ENCODE results near the gene ATP2B1.

DNA sequence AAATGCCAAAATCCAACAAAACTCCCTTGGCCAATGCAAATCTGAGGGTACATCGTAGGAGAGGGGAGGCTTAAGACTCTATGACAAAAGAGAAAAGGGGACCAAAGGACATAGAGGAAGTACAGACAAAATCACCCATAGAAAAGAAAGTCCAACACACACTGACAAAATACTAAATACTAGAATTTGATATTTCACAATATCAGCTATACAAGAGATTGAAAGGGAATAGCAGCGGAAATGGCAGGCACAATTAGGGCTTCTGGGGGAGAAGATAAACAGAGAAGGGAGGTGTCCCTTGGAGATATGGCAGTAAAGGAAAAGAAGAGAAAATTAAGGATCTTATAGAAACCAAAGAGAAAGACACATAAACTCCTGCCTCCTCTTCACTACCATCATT, 29.0 kb downstream of the ATP2B1 start:
- TF ChIP-seq, protein P1, sequence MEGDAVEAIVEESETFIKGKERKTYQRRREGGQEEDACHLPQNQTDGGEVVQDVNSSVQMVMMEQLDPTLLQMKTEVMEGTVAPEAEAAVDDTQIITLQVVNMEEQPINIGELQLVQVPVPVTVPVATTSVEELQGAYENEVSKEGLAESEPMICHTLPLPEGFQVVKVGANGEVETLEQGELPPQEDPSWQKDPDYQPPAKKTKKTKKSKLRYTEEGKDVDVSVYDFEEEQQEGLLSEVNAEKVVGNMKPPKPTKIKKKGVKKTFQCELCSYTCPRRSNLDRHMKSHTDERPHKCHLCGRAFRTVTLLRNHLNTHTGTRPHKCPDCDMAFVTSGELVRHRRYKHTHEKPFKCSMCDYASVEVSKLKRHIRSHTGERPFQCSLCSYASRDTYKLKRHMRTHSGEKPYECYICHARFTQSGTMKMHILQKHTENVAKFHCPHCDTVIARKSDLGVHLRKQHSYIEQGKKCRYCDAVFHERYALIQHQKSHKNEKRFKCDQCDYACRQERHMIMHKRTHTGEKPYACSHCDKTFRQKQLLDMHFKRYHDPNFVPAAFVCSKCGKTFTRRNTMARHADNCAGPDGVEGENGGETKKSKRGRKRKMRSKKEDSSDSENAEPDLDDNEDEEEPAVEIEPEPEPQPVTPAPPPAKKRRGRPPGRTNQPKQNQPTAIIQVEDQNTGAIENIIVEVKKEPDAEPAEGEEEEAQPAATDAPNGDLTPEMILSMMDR (IDR thresholded peaks at IDR 0.05) = no peak
- TF ChIP-seq HOXB13 (CRISPR knock-in tag; IDR thresholded peaks at IDR 0.05; ENCODE audit: low read depth) = no peak
- no peak for TF ChIP-seq TP53 (CRISPR knock-in tag; IDR thresholded peaks at IDR 0.05)
- TF ChIP-seq ZC3H11A (IDR thresholded peaks at IDR 0.05) = no peak
- TF ChIP-seq POLR2A (IDR thresholded peaks at IDR 0.05; ENCODE audit: low read length) = no peak
- TF ChIP-seq, protein P2, sequence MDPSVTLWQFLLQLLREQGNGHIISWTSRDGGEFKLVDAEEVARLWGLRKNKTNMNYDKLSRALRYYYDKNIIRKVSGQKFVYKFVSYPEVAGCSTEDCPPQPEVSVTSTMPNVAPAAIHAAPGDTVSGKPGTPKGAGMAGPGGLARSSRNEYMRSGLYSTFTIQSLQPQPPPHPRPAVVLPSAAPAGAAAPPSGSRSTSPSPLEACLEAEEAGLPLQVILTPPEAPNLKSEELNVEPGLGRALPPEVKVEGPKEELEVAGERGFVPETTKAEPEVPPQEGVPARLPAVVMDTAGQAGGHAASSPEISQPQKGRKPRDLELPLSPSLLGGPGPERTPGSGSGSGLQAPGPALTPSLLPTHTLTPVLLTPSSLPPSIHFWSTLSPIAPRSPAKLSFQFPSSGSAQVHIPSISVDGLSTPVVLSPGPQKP (IDR thresholded peaks at IDR 0.05; ENCODE audit: low read depth, low read length) = no peak
- TF ChIP-seq, protein P3, sequence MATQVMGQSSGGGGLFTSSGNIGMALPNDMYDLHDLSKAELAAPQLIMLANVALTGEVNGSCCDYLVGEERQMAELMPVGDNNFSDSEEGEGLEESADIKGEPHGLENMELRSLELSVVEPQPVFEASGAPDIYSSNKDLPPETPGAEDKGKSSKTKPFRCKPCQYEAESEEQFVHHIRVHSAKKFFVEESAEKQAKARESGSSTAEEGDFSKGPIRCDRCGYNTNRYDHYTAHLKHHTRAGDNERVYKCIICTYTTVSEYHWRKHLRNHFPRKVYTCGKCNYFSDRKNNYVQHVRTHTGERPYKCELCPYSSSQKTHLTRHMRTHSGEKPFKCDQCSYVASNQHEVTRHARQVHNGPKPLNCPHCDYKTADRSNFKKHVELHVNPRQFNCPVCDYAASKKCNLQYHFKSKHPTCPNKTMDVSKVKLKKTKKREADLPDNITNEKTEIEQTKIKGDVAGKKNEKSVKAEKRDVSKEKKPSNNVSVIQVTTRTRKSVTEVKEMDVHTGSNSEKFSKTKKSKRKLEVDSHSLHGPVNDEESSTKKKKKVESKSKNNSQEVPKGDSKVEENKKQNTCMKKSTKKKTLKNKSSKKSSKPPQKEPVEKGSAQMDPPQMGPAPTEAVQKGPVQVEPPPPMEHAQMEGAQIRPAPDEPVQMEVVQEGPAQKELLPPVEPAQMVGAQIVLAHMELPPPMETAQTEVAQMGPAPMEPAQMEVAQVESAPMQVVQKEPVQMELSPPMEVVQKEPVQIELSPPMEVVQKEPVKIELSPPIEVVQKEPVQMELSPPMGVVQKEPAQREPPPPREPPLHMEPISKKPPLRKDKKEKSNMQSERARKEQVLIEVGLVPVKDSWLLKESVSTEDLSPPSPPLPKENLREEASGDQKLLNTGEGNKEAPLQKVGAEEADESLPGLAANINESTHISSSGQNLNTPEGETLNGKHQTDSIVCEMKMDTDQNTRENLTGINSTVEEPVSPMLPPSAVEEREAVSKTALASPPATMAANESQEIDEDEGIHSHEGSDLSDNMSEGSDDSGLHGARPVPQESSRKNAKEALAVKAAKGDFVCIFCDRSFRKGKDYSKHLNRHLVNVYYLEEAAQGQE (IDR thresholded peaks at IDR 0.05) = no peak
- no peak for TF ChIP-seq SMC3 (IDR thresholded peaks at IDR 0.05)
- no peak for TF ChIP-seq RAD21 (conservative IDR thresholded peaks at IDR 0.05 in 1 of 2, IDR thresholded peaks at IDR 0.05 in 1 of 2)
- no peak for TF ChIP-seq RNF2 (IDR thresholded peaks at IDR 0.05; ENCODE audit: borderline replicate concordance, low read depth)
- no peak for TF ChIP-seq JUN (IDR thresholded peaks at IDR 0.05)
